PC-9 (cell line): ENCODE data around the gene TUBB.
"Not testable (repeated sequence)": the region's sequence is repeated elsewhere in the genome, so short reads cannot be mapped to it uniquely, and the experiment has no call there.

Source experiments
- CTCF ChIP-seq: fragments of 200-600 bp; sonication (generic); conservative IDR thresholded peaks from 2 replicates; pipeline ENCODE4 v1.6.1; 2017; ENCODE audit warnings: mixed run types, antibody characterized with exemption, mild to moderate bottlenecking, moderate library complexity
- EZH2 ChIP-seq: fragments of 200-600 bp; sonication (generic); IDR thresholded peaks from 2 replicates; pipeline ENCODE4 v1.8.0; 2017; ENCODE audit warnings: antibody characterized with exemption, low read depth

GRCh38 chr6:30722025-30722279 lies 1.8 kb downstream of the TUBB start:
- TF ChIP-seq EZH2, CTCF: not testable (repeated sequence)
